SK-N-SH (cell line): ENCODE results near the gene GRM7. TPM values are rescaled to one million over a fixed set of nuclear protein-coding genes. Genes with fewer than 3 reads are reported as not detected.

Source experiments
- CTCF ChIA-PET: fragments of 300-600, 350-600 bp; formaldehyde crosslinking; extraction: SDS; loops from one replicate; lab custom pipeline; 2021; lab: Yijun Ruan, JAX
- POLR2A ChIA-PET: fragments of 350-600 bp; sonication (Branson Sonifier 250); formaldehyde crosslinking; extraction: SDS; loops from one replicate; lab custom pipeline; 2020; ENCODE audit warnings: antibody characterized with exemption, inconsistent platforms; lab: Yijun Ruan, JAX
- DNase-seq: peaks from one replicate; pipeline ENCODE4 v3.0.0; 2012
- H2AFZ ChIP-seq: fragments of 200-600 bp; sonication (generic); 2 replicates; pipeline ENCODE4 v1.8.1; 2016; ENCODE audit warnings: antibody characterized with exemption, mild to moderate bottlenecking, low read depth
- H3F3A ChIP-seq: fragments of 200-600 bp; sonication (generic); replicated peaks from 2 replicates; pipeline ENCODE3; 2016; ENCODE audit warnings: antibody characterized with exemption, mild to moderate bottlenecking; ENCODE audit not compliant: insufficient read depth
- H3K27ac ChIP-seq, 2 experiments: fragments of 200-500 bp in 1 of 2; fragments of 200-600 bp in 1 of 2; sonication (Bioruptor generic) in 1 of 2; sonication (generic), shearing (Covaris generic) in 1 of 2; 2 replicates each; pipeline versions ENCODE4 v1.5.1 to v1.6.1; 2014 to 2016; ENCODE audit warnings: low read depth in 2 of 2, inconsistent platforms in 1 of 2, low read length in 1 of 2, mild to moderate bottlenecking in 1 of 2, mixed read lengths in 1 of 2
- H3K27me3 ChIP-seq: fragments of 200-600 bp; sonication (generic), shearing (Covaris generic); 2 replicates; pipeline ENCODE4 v1.6.1; 2016; ENCODE audit warnings: mixed run types; ENCODE audit not compliant: insufficient read depth
- H3K36me3 ChIP-seq, 2 experiments: fragments of 200-500 bp in 1 of 2; fragments of 200-600 bp in 1 of 2; sonication (Bioruptor generic) in 1 of 2; sonication (generic) in 1 of 2; replicated peaks in 1 of 2; 2 replicates each; pipeline versions ENCODE3 to v1.5.1; 2014 to 2016; ENCODE audit warnings: low read length in 1 of 2, mild to moderate bottlenecking in 1 of 2; ENCODE audit not compliant: insufficient read depth in 2 of 2, control insufficient read depth in 1 of 2
- H3K4me1 ChIP-seq, 2 experiments: fragments of 200-500 bp in 1 of 2; fragments of 200-600 bp in 1 of 2; sonication (Bioruptor generic) in 1 of 2; sonication (generic), shearing (Covaris generic) in 1 of 2; 2 replicates each; pipeline versions ENCODE4 v1.5.1 to v1.6.1; 2014 to 2016; ENCODE audit warnings: low read depth in 1 of 2, low read length in 1 of 2, mixed run types in 1 of 2; ENCODE audit not compliant: insufficient read depth in 2 of 2, control insufficient read depth in 1 of 2
- H3K4me2 ChIP-seq: fragments of 200-600 bp; sonication (generic), shearing (Covaris generic); 2 replicates; pipeline ENCODE4 v1.6.1; 2017; ENCODE audit warnings: mixed run types
- H3K4me3 ChIP-seq, 2 experiments: fragments of 200-500 bp in 1 of 2; fragments of 200-600 bp in 1 of 2; sonication (Bioruptor generic) in 1 of 2; sonication (generic), shearing (Covaris generic) in 1 of 2; 2 replicates each; pipeline versions ENCODE4 v1.5.1 to v1.8.1; 2014 to 2016; ENCODE audit warnings: low read depth in 2 of 2, inconsistent platforms in 1 of 2, low read length in 1 of 2, mild to moderate bottlenecking in 1 of 2, mixed read lengths in 1 of 2, moderate library complexity in 1 of 2
- H3K79me2 ChIP-seq: fragments of 200-600 bp; sonication (generic); 2 replicates; pipeline ENCODE4 v1.8.1; 2017; ENCODE audit warnings: mild to moderate bottlenecking; ENCODE audit not compliant: insufficient read depth
- H3K9ac ChIP-seq: fragments of 200-600 bp; sonication (generic); 2 replicates; pipeline ENCODE4 v1.6.1; 2017; ENCODE audit warnings: mixed run types
- H3K9me2 ChIP-seq: fragments of 200-600 bp; sonication (generic); 2 replicates; pipeline ENCODE4 v1.6.1; 2017; ENCODE audit warnings: mixed run types
- H3K9me3 ChIP-seq: fragments of 200-600 bp; sonication (generic); 2 replicates; pipeline ENCODE4 v1.6.1; 2017; ENCODE audit warnings: mixed run types, mild to moderate bottlenecking, moderate library complexity
- H4K20me1 ChIP-seq: fragments of 200-600 bp; sonication (generic); 2 replicates; pipeline ENCODE4 v1.6.1; 2017; ENCODE audit warnings: mild to moderate bottlenecking, mixed run types; ENCODE audit not compliant: insufficient read depth
- FOXJ3 ChIP-seq: sonication (generic); formaldehyde crosslinking; IDR thresholded peaks from 2 replicates; pipeline ENCODE4 v1.5.1; 2020; ENCODE audit warnings: mild to moderate bottlenecking, missing genetic modification reagents
- GATA2 ChIP-seq: sonication (generic); formaldehyde crosslinking; IDR thresholded peaks from 2 replicates; pipeline ENCODE4 v1.5.0; 2020; ENCODE audit warnings: mild to moderate bottlenecking, missing genetic modification reagents
- NRF1 ChIP-seq: IDR thresholded peaks from 2 replicates; pipeline ENCODE4 v1.6.1; 2012; ENCODE audit warnings: low read depth, mild to moderate bottlenecking, low read length
- POLR2AphosphoS5 ChIP-seq: IDR thresholded peaks from 2 replicates; pipeline ENCODE4 v1.6.1; 2012; ENCODE audit warnings: low read depth, low read length
- RAD21 ChIP-seq: IDR thresholded peaks from 2 replicates; pipeline ENCODE4 v1.6.1; 2012; ENCODE audit warnings: mild to moderate bottlenecking, low read length
- RCOR1 ChIP-seq: fragments of 150-350 bp; IDR thresholded peaks from 2 replicates; pipeline ENCODE4 v1.6.1; 2017; ENCODE audit warnings: antibody characterized with exemption, low read length
- SMC3 ChIP-seq: IDR thresholded peaks from 2 replicates; pipeline ENCODE4 v1.6.1; 2012; ENCODE audit warnings: low read depth, low read length, improper control_type of control experiment
- TEAD4 ChIP-seq: IDR thresholded peaks from 2 replicates; pipeline ENCODE4 v1.4.0; 2012; ENCODE audit warnings: mild to moderate bottlenecking, borderline replicate concordance; ENCODE audit not compliant: insufficient read depth
- WGBS: methylation state at CpG from one replicate; pipeline ENCODE4 v1.1.6; 2017; ENCODE audit warnings: low lambda C conversion rate; 5-methylcytosine and 5-hydroxymethylcytosine counted together
- polyA plus RNA-seq, 3 experiments: library from polyadenylated mRNA; depleted of rRNA; stranded (reverse); fragments of >200 nt; gene quantifications; 2 replicates each; pipeline ENCODE4 v1.2.3, GENCODE V29; 2012
- TF ChIP-seq, protein P1 (sequence below): IDR thresholded peaks from 2 replicates; pipeline ENCODE4; 2012
- TF ChIP-seq, protein P2 (sequence below): fragments of 150-350 bp; IDR thresholded peaks from 2 replicates; pipeline ENCODE4 v1.6.1; 2017; ENCODE audit warnings: antibody characterized with exemption, low read length, low read depth, borderline replicate concordance
- TF ChIP-seq, protein P3 (sequence below): IDR thresholded peaks from 2 replicates; pipeline ENCODE4 v1.6.1; 2012; ENCODE audit warnings: mild to moderate bottlenecking, low read depth, low read length, moderate library complexity

The GRM7 gene
- polyA plus RNA-seq, 1 of the 3 experiments (the other 2 are of a cell fraction), result 0.03 TPM

DNA sequence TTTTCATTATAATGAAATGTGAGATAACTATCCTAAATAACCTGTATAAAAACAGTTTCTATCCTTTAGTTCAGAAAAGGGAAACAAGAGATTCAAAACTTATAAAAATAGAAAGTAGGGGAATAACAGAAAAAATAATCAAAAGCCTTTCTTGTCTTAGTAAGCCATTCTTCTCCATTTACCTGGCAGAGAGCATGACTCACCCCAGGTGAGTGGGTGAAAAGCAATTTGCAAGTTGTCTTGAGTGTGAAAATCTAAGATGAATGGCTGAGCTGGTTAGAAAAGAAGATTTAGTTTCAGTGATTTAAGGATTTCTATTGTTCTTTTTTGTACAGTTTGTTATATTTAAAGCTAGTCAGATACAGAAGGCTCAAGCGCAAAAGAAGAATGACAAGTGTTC is 702.0 kb downstream of the GRM7 start:
- H3K9me3 ChIP-seq, result no peaks in the 10 kb centered on the region
- no peaks in the 10 kb centered on the region for H4K20me1 ChIP-seq
- ChIA-PET POLR2A (no interaction called here), CTCF (no interaction called here)
- H3K4me2 ChIP-seq, result no peak overlapping the region
- WGBS, result 68% methylated on average over 1 of the region's 1 CpG
- no peaks in the 10 kb centered on the region for H3F3A ChIP-seq
- no peak for DNase-seq
- no peak overlapping the region for H3K4me3 ChIP-seq
- no peak overlapping the region for H3K27ac ChIP-seq
- H3K79me2 ChIP-seq, result no peaks in the 10 kb centered on the region
- H3K4me1 ChIP-seq, result no peaks in the 10 kb centered on the region
- H3K36me3 ChIP-seq, result no peaks in the 10 kb centered on the region
- no peak overlapping the region for H3K9ac ChIP-seq
- no peak for TF ChIP-seq SMC3
- TF ChIP-seq RCOR1, result no peak
- TF ChIP-seq FOXJ3 (CRISPR knock-in tag), result no peak
- TF ChIP-seq RAD21, result no peak
- TF ChIP-seq, protein P1, sequence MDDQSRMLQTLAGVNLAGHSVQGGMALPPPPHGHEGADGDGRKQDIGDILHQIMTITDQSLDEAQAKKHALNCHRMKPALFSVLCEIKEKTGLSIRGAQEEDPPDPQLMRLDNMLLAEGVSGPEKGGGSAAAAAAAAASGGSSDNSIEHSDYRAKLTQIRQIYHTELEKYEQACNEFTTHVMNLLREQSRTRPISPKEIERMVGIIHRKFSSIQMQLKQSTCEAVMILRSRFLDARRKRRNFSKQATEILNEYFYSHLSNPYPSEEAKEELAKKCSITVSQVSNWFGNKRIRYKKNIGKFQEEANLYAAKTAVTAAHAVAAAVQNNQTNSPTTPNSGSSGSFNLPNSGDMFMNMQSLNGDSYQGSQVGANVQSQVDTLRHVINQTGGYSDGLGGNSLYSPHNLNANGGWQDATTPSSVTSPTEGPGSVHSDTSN, result no peak
- TF ChIP-seq GATA2 (CRISPR knock-in tag), result no peak
- TF ChIP-seq, protein P2, sequence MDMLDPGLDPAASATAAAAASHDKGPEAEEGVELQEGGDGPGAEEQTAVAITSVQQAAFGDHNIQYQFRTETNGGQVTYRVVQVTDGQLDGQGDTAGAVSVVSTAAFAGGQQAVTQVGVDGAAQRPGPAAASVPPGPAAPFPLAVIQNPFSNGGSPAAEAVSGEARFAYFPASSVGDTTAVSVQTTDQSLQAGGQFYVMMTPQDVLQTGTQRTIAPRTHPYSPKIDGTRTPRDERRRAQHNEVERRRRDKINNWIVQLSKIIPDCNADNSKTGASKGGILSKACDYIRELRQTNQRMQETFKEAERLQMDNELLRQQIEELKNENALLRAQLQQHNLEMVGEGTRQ, result no peak
- TF ChIP-seq, protein P3, sequence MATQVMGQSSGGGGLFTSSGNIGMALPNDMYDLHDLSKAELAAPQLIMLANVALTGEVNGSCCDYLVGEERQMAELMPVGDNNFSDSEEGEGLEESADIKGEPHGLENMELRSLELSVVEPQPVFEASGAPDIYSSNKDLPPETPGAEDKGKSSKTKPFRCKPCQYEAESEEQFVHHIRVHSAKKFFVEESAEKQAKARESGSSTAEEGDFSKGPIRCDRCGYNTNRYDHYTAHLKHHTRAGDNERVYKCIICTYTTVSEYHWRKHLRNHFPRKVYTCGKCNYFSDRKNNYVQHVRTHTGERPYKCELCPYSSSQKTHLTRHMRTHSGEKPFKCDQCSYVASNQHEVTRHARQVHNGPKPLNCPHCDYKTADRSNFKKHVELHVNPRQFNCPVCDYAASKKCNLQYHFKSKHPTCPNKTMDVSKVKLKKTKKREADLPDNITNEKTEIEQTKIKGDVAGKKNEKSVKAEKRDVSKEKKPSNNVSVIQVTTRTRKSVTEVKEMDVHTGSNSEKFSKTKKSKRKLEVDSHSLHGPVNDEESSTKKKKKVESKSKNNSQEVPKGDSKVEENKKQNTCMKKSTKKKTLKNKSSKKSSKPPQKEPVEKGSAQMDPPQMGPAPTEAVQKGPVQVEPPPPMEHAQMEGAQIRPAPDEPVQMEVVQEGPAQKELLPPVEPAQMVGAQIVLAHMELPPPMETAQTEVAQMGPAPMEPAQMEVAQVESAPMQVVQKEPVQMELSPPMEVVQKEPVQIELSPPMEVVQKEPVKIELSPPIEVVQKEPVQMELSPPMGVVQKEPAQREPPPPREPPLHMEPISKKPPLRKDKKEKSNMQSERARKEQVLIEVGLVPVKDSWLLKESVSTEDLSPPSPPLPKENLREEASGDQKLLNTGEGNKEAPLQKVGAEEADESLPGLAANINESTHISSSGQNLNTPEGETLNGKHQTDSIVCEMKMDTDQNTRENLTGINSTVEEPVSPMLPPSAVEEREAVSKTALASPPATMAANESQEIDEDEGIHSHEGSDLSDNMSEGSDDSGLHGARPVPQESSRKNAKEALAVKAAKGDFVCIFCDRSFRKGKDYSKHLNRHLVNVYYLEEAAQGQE, result no peak
- no peaks in the 10 kb centered on the region for H3K27me3 ChIP-seq
- H3K9me2 ChIP-seq, result no peaks in the 10 kb centered on the region
- no peak overlapping the region for H2AFZ ChIP-seq

DNA sequence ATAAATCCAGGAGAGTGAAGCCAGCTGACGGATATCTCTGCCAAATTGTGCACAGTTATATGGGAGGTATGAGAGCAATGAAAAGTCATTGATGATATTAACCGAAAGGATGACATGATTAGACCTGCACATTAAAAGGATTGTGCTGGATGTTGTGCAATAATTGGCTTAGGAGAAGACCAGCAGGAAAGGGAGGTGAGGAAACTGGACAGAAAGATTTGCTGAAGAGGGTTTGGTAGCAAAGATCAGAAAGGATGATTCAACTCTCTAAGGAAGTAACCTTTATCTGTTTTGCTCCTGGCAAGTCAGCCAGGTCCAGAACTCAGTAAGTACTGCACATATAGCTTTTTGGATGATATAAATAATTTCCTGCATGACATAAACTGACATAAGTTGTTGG is 704.7 kb downstream of the GRM7 start:
- no peak for DNase-seq
- H3K4me1 ChIP-seq, result no peaks in the 10 kb centered on the region
- TF ChIP-seq POLR2AphosphoS5 (no peak), NRF1 (no peak), GATA2 (CRISPR knock-in tag) (no peak), TEAD4 (no peak)
- TF ChIP-seq, protein P1, result no peak
- WGBS, result 32% methylated on average over 2 of the region's 2 CpGs
- no peak overlapping the region for H3K9ac ChIP-seq
- no peak overlapping the region for H3K27ac ChIP-seq
- H3K36me3 ChIP-seq, result no peaks in the 10 kb centered on the region
- H3K9me2 ChIP-seq, result no peaks in the 10 kb centered on the region
- no peak overlapping the region for H3K4me2 ChIP-seq
- CTCF ChIA-PET, result no interaction called here
- POLR2A ChIA-PET, result no interaction called here
- H3K4me3 ChIP-seq, result no peak overlapping the region
- H4K20me1 ChIP-seq, result no peaks in the 10 kb centered on the region
- H3K27me3 ChIP-seq, result no peaks in the 10 kb centered on the region
- H3K9me3 ChIP-seq, result no peaks in the 10 kb centered on the region
- no peaks in the 10 kb centered on the region for H3K79me2 ChIP-seq
- no peak overlapping the region for H2AFZ ChIP-seq
- H3F3A ChIP-seq, result no peaks in the 10 kb centered on the region
